ENCODE measurements around the gene CLEC16A. TPM values are rescaled to one million over a fixed set of nuclear protein-coding genes. Genes with fewer than 3 reads are reported as not detected.

CLEC16A gene
- total and polyA plus RNA-seq, 9 of the 15 experiments (the other 6 are each of a cell fraction or from before 2014, with no cell fraction given) = 1.00 to 22.3 (median 10.0) TPM

DNA sequence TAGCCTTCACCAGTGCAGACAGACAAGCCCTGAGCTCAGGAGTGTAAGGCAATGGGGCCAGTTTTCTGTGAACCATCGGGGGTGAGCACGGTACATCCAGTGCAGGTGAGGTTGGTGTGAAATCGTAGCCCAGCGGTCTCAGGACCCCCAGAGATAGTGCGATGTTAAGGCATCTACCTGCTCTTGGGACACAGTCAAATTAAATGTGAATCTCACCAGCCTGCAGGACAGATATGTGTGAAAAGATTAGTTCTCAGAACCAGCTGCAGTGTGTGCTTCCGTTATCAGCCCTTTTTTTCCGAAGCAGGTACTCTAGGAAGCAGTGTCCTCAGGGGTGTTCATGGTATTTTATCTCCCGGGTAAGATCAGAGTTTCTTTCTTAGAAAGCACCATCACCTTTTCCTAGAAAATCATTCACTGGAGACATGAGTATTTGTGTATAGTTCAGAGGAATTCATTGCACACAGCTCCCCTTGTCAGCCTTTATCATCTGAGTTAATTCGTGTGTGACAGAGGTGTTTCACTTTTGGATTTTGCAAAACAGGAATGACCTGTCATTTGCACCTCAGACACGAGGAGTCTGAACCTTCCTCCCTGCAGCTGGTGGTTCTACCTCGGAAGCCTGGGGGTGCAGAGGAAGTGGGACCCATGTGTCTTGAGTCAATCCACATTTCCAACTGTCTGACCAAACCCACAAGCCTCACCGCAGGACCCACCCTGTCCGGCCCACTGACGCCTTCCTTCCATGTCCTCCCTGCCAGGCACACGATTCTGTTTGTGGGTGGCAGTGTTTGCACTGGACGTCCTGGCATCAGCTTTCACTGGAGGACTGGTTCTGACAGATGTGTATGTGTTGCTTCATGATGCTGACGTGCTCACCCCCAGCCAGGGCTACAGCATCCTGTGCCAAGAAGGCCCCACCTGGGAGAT is 107.8 kb downstream of the CLEC16A start (continued):
- TF ChIP-seq USF2 (CRISPR knock-in tag; IDR thresholded peaks at IDR 0.05) = no peak
- no peak for TF ChIP-seq TAF7 (tag; IDR thresholded peaks at IDR 0.05)
- peak; percentile 64 for TF ChIP-seq HES1 (IDR thresholded peaks at IDR 0.05; ENCODE audit: low read depth)
- peak; percentile 42; the same call in 1 of the 2 replicates for TF ChIP-seq L3MBTL2 (IDR thresholded peaks at IDR 0.05)
- no peak for TF ChIP-seq FOSL1 (tag; conservative IDR thresholded peaks at IDR 0.05)
- TF ChIP-seq ZNF780A (CRISPR knock-in tag; IDR thresholded peaks at IDR 0.05) = no peak
- TF ChIP-seq GTF2E2 (tag; IDR thresholded peaks at IDR 0.05) = no peak
- TF ChIP-seq U2AF1 (optimal IDR thresholded peaks at IDR 0.05; ENCODE audit: low read depth, low read length) = no peak
- TF ChIP-seq TARDBP (IDR thresholded peaks at IDR 0.05) = no peak
- no peak for TF ChIP-seq ZNF197 (CRISPR knock-in tag; IDR thresholded peaks at IDR 0.05; ENCODE audit: low read depth)
- TF ChIP-seq ZSCAN29 (IDR thresholded peaks at IDR 0.05) = no peak
- TF ChIP-seq PKNOX1 (IDR thresholded peaks at IDR 0.05) = peak; percentile 62; the same call in 1 of the 2 replicates
- no peak for TF ChIP-seq DMBX1 (CRISPR knock-in tag; IDR thresholded peaks at IDR 0.05; ENCODE audit: borderline replicate concordance)
- TF ChIP-seq, protein P1, sequence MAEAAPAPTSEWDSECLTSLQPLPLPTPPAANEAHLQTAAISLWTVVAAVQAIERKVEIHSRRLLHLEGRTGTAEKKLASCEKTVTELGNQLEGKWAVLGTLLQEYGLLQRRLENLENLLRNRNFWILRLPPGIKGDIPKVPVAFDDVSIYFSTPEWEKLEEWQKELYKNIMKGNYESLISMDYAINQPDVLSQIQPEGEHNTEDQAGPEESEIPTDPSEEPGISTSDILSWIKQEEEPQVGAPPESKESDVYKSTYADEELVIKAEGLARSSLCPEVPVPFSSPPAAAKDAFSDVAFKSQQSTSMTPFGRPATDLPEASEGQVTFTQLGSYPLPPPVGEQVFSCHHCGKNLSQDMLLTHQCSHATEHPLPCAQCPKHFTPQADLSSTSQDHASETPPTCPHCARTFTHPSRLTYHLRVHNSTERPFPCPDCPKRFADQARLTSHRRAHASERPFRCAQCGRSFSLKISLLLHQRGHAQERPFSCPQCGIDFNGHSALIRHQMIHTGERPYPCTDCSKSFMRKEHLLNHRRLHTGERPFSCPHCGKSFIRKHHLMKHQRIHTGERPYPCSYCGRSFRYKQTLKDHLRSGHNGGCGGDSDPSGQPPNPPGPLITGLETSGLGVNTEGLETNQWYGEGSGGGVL (CRISPR knock-in tag; IDR thresholded peaks at IDR 0.05) = no peak
- TF ChIP-seq TAL1 (IDR thresholded peaks at IDR 0.05) = peak; percentile 58; the same call in 1 of the 2 replicates
- TF ChIP-seq NFE2L1 (tag; IDR thresholded peaks at IDR 0.05; ENCODE audit: borderline replicate concordance, low read depth) = no peak
- TF ChIP-seq CBFA2T2 (conservative IDR thresholded peaks at IDR 0.05) = peak; percentile 40; the same call in 1 of the 2 replicates
- peak; percentile 63 for TF ChIP-seq MEIS2 (IDR thresholded peaks at IDR 0.05; ENCODE audit: partially characterized antibody)
- TF ChIP-seq ESRRA (IDR thresholded peaks at IDR 0.05; ENCODE audit: borderline replicate concordance, low read depth) = peak; percentile 39; the same call in 1 of the 2 replicates
- TF ChIP-seq MEF2A (IDR thresholded peaks at IDR 0.05; ENCODE audit: control insufficient read depth, low read depth, low read length) = no peak
- no peak for TF ChIP-seq ZNF24 (IDR thresholded peaks at IDR 0.05)
- TF ChIP-seq HMGXB4 (CRISPR knock-in tag; IDR thresholded peaks at IDR 0.05) = no peak

Measured in K562 (cell line).